ENCODE measurements around the gene APPBP2. TPM values are rescaled to one million over a fixed set of nuclear protein-coding genes. Genes with fewer than 3 reads are reported as not detected.
A peak's percentile ranks its signal among the peaks of the same experiment; 100 is the strongest.

The APPBP2 gene
- polyA plus RNA-seq, 3 donors, result 6.4 to 14.7 (median 10.4) TPM

GRCh38 chr17:60524463-60525327 lies 1.3 kb downstream of the APPBP2 start:
- WGBS (ENCODE audit: insufficient coverage), result no CpG with 5 or more reads among the region's 9 CpGs
- no peaks in the 10 kb centered on the region for H3K27me3 ChIP-seq (ENCODE audit: control insufficient read depth in 2 of 2, insufficient read depth in 2 of 2, low read length in 2 of 2)
- TF ChIP-seq CTCF (IDR thresholded peaks at IDR 0.05), result no peak
- peaks cover 6 to 20% of the 10 kb centered on the region in 2 donors for H3K36me3 Mint-ChIP-seq
- peak overlapping the region; percentile 94 for H3K9ac ChIP-seq (ENCODE audit: insufficient read depth, low read length, poor library complexity, severe bottlenecking)
- peak overlapping the region; percentile 73 to 99 (median 93) for H3K4me3 ChIP-seq (replicated peaks in 1 of 3; ENCODE audit: low read depth in 2 of 3, low read length in 3 of 3)
- peak overlapping the region; percentile 98 for H3K4me2 ChIP-seq (replicated peaks; ENCODE audit: extremely low read depth, low read length, poor library complexity, severe bottlenecking)
- peaks cover 0 to 3% (median 0%) of the 10 kb centered on the region in 7 donors for H3K9me3 Mint-ChIP-seq
- H3K9me3 ChIP-seq (replicated peaks in 1 of 2; ENCODE audit: control insufficient read depth in 1 of 2, insufficient read depth in 1 of 2, low read length in 2 of 2), result no peaks in the 10 kb centered on the region
- H3K27me3 Mint-ChIP-seq (ENCODE audit: low read depth in 3 of 3), result peaks cover 0 to 2% (median 0%) of the 10 kb centered on the region in 3 donors
- H2AFZ ChIP-seq (ENCODE audit: insufficient read depth, low read depth, low read length, poor library complexity, severe bottlenecking), result peak overlapping the region; percentile 94
- H3K4me1 Mint-ChIP-seq, result peaks cover 26% of the 10 kb centered on the region
- H4K20me1 ChIP-seq (ENCODE audit: insufficient read depth, low read length), result peaks cover 45% of the 10 kb centered on the region
- peak overlapping the region; percentile 92 to 96 for H3K27ac ChIP-seq (ENCODE audit: low read depth in 1 of 2, low read length in 2 of 2)
- intact Hi-C loops (cut with micrococcal nuclease), result loop anchor here in 1 of 2 donors (5.0 kb wide), 1 partner anchor 78 kb away; the partner anchor contains the start of gene PPM1D
- peaks cover 67% of the 10 kb centered on the region for H3K79me2 ChIP-seq (ENCODE audit: insufficient read depth, low read length)
- DNase-seq, result no peak
- peak overlapping the region; percentile 93 to 98 (median 97) for H3K27ac Mint-ChIP-seq
- peaks cover 0 to 28% of the 10 kb centered on the region in 2 donors for H3K36me3 ChIP-seq (replicated peaks in 1 of 2; ENCODE audit: control insufficient read depth in 1 of 2, insufficient read depth in 2 of 2, low read length in 2 of 2)
- peaks cover 22 to 27% of the 10 kb centered on the region in 2 donors for H3K4me1 ChIP-seq (ENCODE audit: control insufficient read depth in 1 of 2, insufficient read depth in 2 of 2, low read length in 2 of 2)
- peak overlapping the region; percentile 95 to 98 for H3K4me3 Mint-ChIP-seq

GRCh38 chr17:60523822-60524221 lies 2.2 kb downstream of the APPBP2 start:
- no peak overlapping the region for H3K9ac ChIP-seq (ENCODE audit: insufficient read depth, low read length, poor library complexity, severe bottlenecking)
- WGBS (ENCODE audit: insufficient coverage), result no CpG with 5 or more reads among the region's 1 CpG
- peaks cover 8 to 27% of the 10 kb centered on the region in 2 donors for H3K36me3 Mint-ChIP-seq
- peak overlapping the region; percentile 98 for H3K4me2 ChIP-seq (replicated peaks; ENCODE audit: extremely low read depth, low read length, poor library complexity, severe bottlenecking)
- no peaks in the 10 kb centered on the region for H3K9me3 ChIP-seq (replicated peaks in 1 of 2; ENCODE audit: control insufficient read depth in 1 of 2, insufficient read depth in 1 of 2, low read length in 2 of 2)
- TF ChIP-seq CTCF (IDR thresholded peaks at IDR 0.05), result no peak
- no peaks in the 10 kb centered on the region for H3K27me3 ChIP-seq (ENCODE audit: control insufficient read depth in 2 of 2, insufficient read depth in 2 of 2, low read length in 2 of 2)
- peaks cover 22 to 27% of the 10 kb centered on the region in 2 donors for H3K4me1 ChIP-seq (ENCODE audit: control insufficient read depth in 1 of 2, insufficient read depth in 2 of 2, low read length in 2 of 2)
- peaks cover 26% of the 10 kb centered on the region for H3K4me1 Mint-ChIP-seq
- no peak overlapping the region for H2AFZ ChIP-seq (ENCODE audit: insufficient read depth, low read depth, low read length, poor library complexity, severe bottlenecking)
- H3K9me3 Mint-ChIP-seq, result no peaks in the 10 kb centered on the region
- H4K20me1 ChIP-seq (ENCODE audit: insufficient read depth, low read length), result peaks cover 54% of the 10 kb centered on the region
- H3K4me3 ChIP-seq (replicated peaks in 1 of 3; ENCODE audit: low read depth in 2 of 3, low read length in 3 of 3), result peak overlapping the region in 1 of 3 experiments; percentile 99
- H3K27ac Mint-ChIP-seq, result no peak overlapping the region
- H3K4me3 Mint-ChIP-seq, result peak overlapping the region in 1 of 2 donors; percentile 98
- intact Hi-C loops (cut with micrococcal nuclease), result no loop called here
- peaks cover under 1 to 37% of the 10 kb centered on the region in 2 donors for H3K36me3 ChIP-seq (replicated peaks in 1 of 2; ENCODE audit: control insufficient read depth in 1 of 2, insufficient read depth in 2 of 2, low read length in 2 of 2)
- no peak for DNase-seq
- peak overlapping the region in 1 of 2 donors; percentile 36 for H3K27ac ChIP-seq (ENCODE audit: low read depth in 1 of 2, low read length in 2 of 2)
- peaks cover 0 to 2% (median 0%) of the 10 kb centered on the region in 3 donors for H3K27me3 Mint-ChIP-seq (ENCODE audit: low read depth in 3 of 3)
- peaks cover 76% of the 10 kb centered on the region for H3K79me2 ChIP-seq (ENCODE audit: insufficient read depth, low read length)
